ENCODE results near the gene TREH. TPM values are rescaled to one million over a fixed set of nuclear protein-coding genes. Genes with fewer than 3 reads are reported as not detected.
A peak's percentile ranks its signal among the peaks of the same experiment; 100 is the strongest.

Gene TREH
- total and polyA plus RNA-seq, 2 experiments from 2014 or later = 0.36 TPM; not detected in 1

GRCh38 chr11:118703563-118704106 lies 24.2 kb upstream of the TREH start:
- peaks cover 17% of the 10 kb centered on the region for H3K27me3 Mint-ChIP-seq (ENCODE audit: insufficient read depth, low read depth, poor library complexity)
- Histone ChIP-seq H3K4me3 (no peak overlapping the region), H3K36me3 (ENCODE audit: insufficient read depth) (0 out of 2 replicates have a peak, but pooled peaks cover 1% of the 10 kb centered on the region), H2AFZ (no peak overlapping the region), H3K4me2 (no peak overlapping the region), H3K4me1 (ENCODE audit: insufficient read depth) (peaks cover 18% of the 10 kb centered on the region), H3K27ac (ENCODE audit: low read depth) (no peak overlapping the region), H3K79me2 (replicated peaks; ENCODE audit: insufficient read depth) (no peaks in the 10 kb centered on the region), H4K20me1 (replicated peaks; ENCODE audit: insufficient read depth) (no peaks in the 10 kb centered on the region), H3F3A (replicated peaks; ENCODE audit: low read depth) (0 out of 2 replicates have a peak, but pooled peaks cover 3% of the 10 kb centered on the region), H3K27me3 (ENCODE audit: insufficient read depth) (no peaks in the 10 kb centered on the region), H3K9me2 (ENCODE audit: insufficient read depth) (no peaks in the 10 kb centered on the region)
- DNase-seq (ENCODE audit: low spot score) (no peak), ATAC-seq (no peak)
- H3K9me3 Mint-ChIP-seq = peaks cover 30% of the 10 kb centered on the region
- no peak overlapping the region for H3K4me3 Mint-ChIP-seq
- peak; percentile 44 for TF ChIP-seq REST (IDR thresholded peaks at IDR 0.05; ENCODE audit: unreplicated experiment)
- TF ChIP-seq POLR2AphosphoS5 (IDR thresholded peaks at IDR 0.05; ENCODE audit: low read depth) = no peak
- peaks cover 16% of the 10 kb centered on the region for H3K4me1 Mint-ChIP-seq
- no peak overlapping the region for H3K27ac Mint-ChIP-seq
- peaks cover 35% of the 10 kb centered on the region for H3K36me3 Mint-ChIP-seq (ENCODE audit: low read depth)

GRCh38 chr11:118699506-118700220 lies 20.2 kb upstream of the TREH start:
- Histone ChIP-seq H3K4me1 (ENCODE audit: insufficient read depth) (peaks cover 5% of the 10 kb centered on the region; the same call in 1 of the 2 replicates), H3F3A (replicated peaks; ENCODE audit: low read depth) (0 out of 2 replicates have a peak, but pooled peaks cover 3% of the 10 kb centered on the region), H3K9me2 (ENCODE audit: insufficient read depth) (no peaks in the 10 kb centered on the region), H3K27me3 (ENCODE audit: insufficient read depth) (no peaks in the 10 kb centered on the region), H3K36me3 (ENCODE audit: insufficient read depth) (no peaks in the 10 kb centered on the region), H3K4me2 (no peak overlapping the region), H2AFZ (no peak overlapping the region), H3K27ac (ENCODE audit: low read depth) (peak overlapping the region; percentile 57; the same call in 1 of the 2 replicates), H3K79me2 (replicated peaks; ENCODE audit: insufficient read depth) (no peaks in the 10 kb centered on the region), H4K20me1 (replicated peaks; ENCODE audit: insufficient read depth) (no peaks in the 10 kb centered on the region), H3K4me3 (no peak overlapping the region)
- Mint-ChIP-seq H3K9me3 (peaks cover 24% of the 10 kb centered on the region), H3K27ac (no peak overlapping the region), H3K36me3 (ENCODE audit: low read depth) (peaks cover 18% of the 10 kb centered on the region), H3K4me1 (peaks cover 11% of the 10 kb centered on the region; the same call in 2 of the 3 replicates), H3K4me3 (no peak overlapping the region), H3K27me3 (ENCODE audit: insufficient read depth, low read depth, poor library complexity) (peaks cover 10% of the 10 kb centered on the region)
- ATAC-seq (no peak), DNase-seq (ENCODE audit: low spot score) (no peak)
- no peak for TF ChIP-seq STAT1 (IDR thresholded peaks at IDR 0.05; ENCODE audit: unreplicated experiment)

- Mint-ChIP-seq H3K27ac (no peak overlapping the region), H3K36me3 (ENCODE audit: low read depth) (peaks cover 18% of the 10 kb centered on the region), H3K4me1 (peaks cover 23% of the 10 kb centered on the region), H3K4me3 (no peak overlapping the region), H3K9me3 (peaks cover 24% of the 10 kb centered on the region), H3K27me3 (ENCODE audit: insufficient read depth, low read depth, poor library complexity) (peaks cover 10% of the 10 kb centered on the region)
- no peaks in the 10 kb centered on the region for H3K36me3 ChIP-seq (ENCODE audit: insufficient read depth)
- no peak overlapping the region for H3K4me2 ChIP-seq
- ATAC-seq = no peak
- no peak overlapping the region for H3K27ac ChIP-seq (ENCODE audit: low read depth)
- 0 out of 2 replicates have a peak, but pooled peaks cover 6% of the 10 kb centered on the region for H3F3A ChIP-seq (replicated peaks; ENCODE audit: low read depth)
- H3K4me3 ChIP-seq = no peak overlapping the region
- H3K4me1 ChIP-seq (ENCODE audit: insufficient read depth) = peaks cover 8% of the 10 kb centered on the region; the same call in 1 of the 2 replicates
- no peaks in the 10 kb centered on the region for H3K27me3 ChIP-seq (ENCODE audit: insufficient read depth)
- H2AFZ ChIP-seq = no peak overlapping the region
- no peak for DNase-seq (ENCODE audit: low spot score)
- no peaks in the 10 kb centered on the region for H4K20me1 ChIP-seq (replicated peaks; ENCODE audit: insufficient read depth)
- no peaks in the 10 kb centered on the region for H3K9me2 ChIP-seq (ENCODE audit: insufficient read depth)
- H3K79me2 ChIP-seq (replicated peaks; ENCODE audit: insufficient read depth) = no peaks in the 10 kb centered on the region
- no peak for TF ChIP-seq CTCF (conservative IDR thresholded peaks at IDR 0.05; ENCODE audit: low read depth in 2 of 2)
- TF ChIP-seq ZNF114 (CRISPR knock-in tag; IDR thresholded peaks at IDR 0.05) = no peak
- TF ChIP-seq EZH2phosphoT487 (IDR thresholded peaks at IDR 0.05; ENCODE audit: unreplicated experiment) = no peak
- TF ChIP-seq NANOG (IDR thresholded peaks at IDR 0.05; ENCODE audit: borderline replicate concordance) = no peak
- TF ChIP-seq, protein P1, sequence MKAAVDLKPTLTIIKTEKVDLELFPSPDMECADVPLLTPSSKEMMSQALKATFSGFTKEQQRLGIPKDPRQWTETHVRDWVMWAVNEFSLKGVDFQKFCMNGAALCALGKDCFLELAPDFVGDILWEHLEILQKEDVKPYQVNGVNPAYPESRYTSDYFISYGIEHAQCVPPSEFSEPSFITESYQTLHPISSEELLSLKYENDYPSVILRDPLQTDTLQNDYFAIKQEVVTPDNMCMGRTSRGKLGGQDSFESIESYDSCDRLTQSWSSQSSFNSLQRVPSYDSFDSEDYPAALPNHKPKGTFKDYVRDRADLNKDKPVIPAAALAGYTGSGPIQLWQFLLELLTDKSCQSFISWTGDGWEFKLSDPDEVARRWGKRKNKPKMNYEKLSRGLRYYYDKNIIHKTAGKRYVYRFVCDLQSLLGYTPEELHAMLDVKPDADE (IDR thresholded peaks at IDR 0.05) = no peak
- no peak for TF ChIP-seq JUNB (IDR thresholded peaks at IDR 0.05; ENCODE audit: unreplicated experiment)
Measured at GRCh38 chr11:118697346-118697745, 17.9 kb upstream of the TREH start.
